ENCODE data around the gene THAP7.

GRCh38 chr22:21018314-21018713, 16.4 kb upstream of the THAP7 start:
- TF ChIP-seq POLR2A (IDR thresholded peaks at IDR 0.05): no peak
- TF ChIP-seq CTCF (IDR thresholded peaks at IDR 0.05): no peak

All from tibial nerve (tissue), 3 donors.